B cell (primary cell): ENCODE data around the gene RPL35. TPM values are rescaled to one million over a fixed set of nuclear protein-coding genes. Genes with fewer than 3 reads are reported as not detected.

Experiments used
- ATAC-seq: fragments of 200-7000 bp; cut with Tn5 transposase; one replicate; pipeline ENCODE4 v1.10.0; 2021; ENCODE audit warnings: low read depth, mild to moderate bottlenecking, moderate number of reproducible peaks, moderate library complexity
- CTCF ChIA-PET: fragments of 350-600 bp; sonication (Branson Sonifier 250); formaldehyde crosslinking; loops from one replicate; lab custom pipeline; 2021; ENCODE audit warnings: antibody characterized with exemption, inconsistent platforms; lab: Charles Lee
- POLR2A ChIA-PET: fragments of 350-600 bp; sonication (Branson Sonifier 250); formaldehyde crosslinking; loops from one replicate; lab custom pipeline; 2021; ENCODE audit warnings: antibody characterized with exemption; lab: Charles Lee
- DNase-seq: peaks from one replicate; pipeline ENCODE4 v3.0.0; 2013
- H2AFZ ChIP-seq: 2 replicates; pipeline ENCODE4 v1.6.1; 2012; ENCODE audit warnings: mild to moderate bottlenecking, low read depth, low read length; ENCODE audit not compliant: insufficient read depth, poor library complexity, severe bottlenecking
- H3K27ac ChIP-seq, 2 donors: 1 replicate in 1 of 2; 2 replicates in 1 of 2; pipeline ENCODE4 v1.5.1; 2012 to 2013; ENCODE audit warnings: low read length in 2 of 2, mild to moderate bottlenecking in 2 of 2, moderate library complexity in 1 of 2
- H3K27me3 ChIP-seq, 4 experiments: fragments of 200-600 bp in 1 of 4; sonication (generic) in 1 of 4; replicated peaks in 1 of 4; 1 replicate in 2 of 4; 2 replicates in 2 of 4; pipeline versions ENCODE4 v1.6.1 to v1.7.0; 2013 to 2016; ENCODE audit warnings: low read length in 3 of 4, mild to moderate bottlenecking in 2 of 4, mixed read lengths in 1 of 4, moderate library complexity in 1 of 4; ENCODE audit not compliant: insufficient read depth in 4 of 4, control insufficient read depth in 3 of 4; ENCODE audit errors: control extremely low read depth in 1 of 4
- H3K36me3 ChIP-seq, 2 experiments: replicated peaks in 1 of 2; 1 replicate in 1 of 2; 2 replicates in 1 of 2; pipeline versions ENCODE4 v1.6.1 to v1.7.1; 2013; ENCODE audit warnings: low read length in 1 of 2; ENCODE audit not compliant: insufficient read depth in 2 of 2, control insufficient read depth in 1 of 2; ENCODE audit errors: control extremely low read depth in 1 of 2, extremely low read depth in 1 of 2
- H3K4me1 ChIP-seq, 2 donors: fragments of 200-600 bp in 1 of 2; sonication (generic) in 1 of 2; 1 replicate in 1 of 2; 2 replicates in 1 of 2; pipeline versions ENCODE4 v1.5.1 to v1.6.1; 2013 to 2017; ENCODE audit warnings: low read length in 2 of 2; ENCODE audit not compliant: control insufficient read depth in 2 of 2, insufficient read depth in 2 of 2
- H3K4me2 ChIP-seq: replicated peaks from 2 replicates; pipeline ENCODE3; 2012; ENCODE audit warnings: mild to moderate bottlenecking, low read depth, low read length; ENCODE audit not compliant: poor library complexity, severe bottlenecking
- H3K4me3 ChIP-seq, 5 experiments: fragments of 200-600 bp in 1 of 5; sonication (generic) in 1 of 5; 1 replicate in 3 of 5; 2 replicates in 2 of 5; pipeline versions ENCODE4 v1.5.1 to v1.7.0; 2011 to 2016; ENCODE audit warnings: low read length in 4 of 5, mild to moderate bottlenecking in 4 of 5, low read depth in 2 of 5, control low read depth in 1 of 5, moderate library complexity in 1 of 5; ENCODE audit not compliant: insufficient read depth in 1 of 5; ENCODE audit errors: control extremely low read depth in 1 of 5, extremely low read depth in 1 of 5
- H3K79me2 ChIP-seq: fragments of 200-600 bp; sonication (generic); one replicate; pipeline ENCODE4 v1.6.0; 2016; ENCODE audit warnings: low read length; ENCODE audit not compliant: control insufficient read depth, insufficient read depth
- H3K9ac ChIP-seq: fragments of 200-600 bp; sonication (generic); 2 replicates; pipeline ENCODE4 v1.6.1; 2017; ENCODE audit warnings: mild to moderate bottlenecking, low read length, moderate library complexity
- H3K9me3 ChIP-seq, 3 donors: one replicate each; pipeline versions ENCODE4 v1.6.1 to v1.7.1; 2013; ENCODE audit warnings: low read length in 2 of 3; ENCODE audit not compliant: control insufficient read depth in 2 of 3, insufficient read depth in 1 of 3; ENCODE audit errors: control extremely low read depth in 1 of 3
- H4K20me1 ChIP-seq: 2 replicates; pipeline ENCODE4 v1.6.0; 2012; ENCODE audit warnings: mild to moderate bottlenecking, low read length; ENCODE audit not compliant: insufficient read depth, control insufficient read depth, poor library complexity, severe bottlenecking
- H3K27ac Mint-ChIP-seq: one replicate; pipeline ENCODE4 v1.8.0; 2021; ENCODE audit warnings: mixed read lengths
- H3K27me3 Mint-ChIP-seq: one replicate; pipeline ENCODE4 v1.8.0; 2021; ENCODE audit warnings: mixed read lengths
- H3K4me1 Mint-ChIP-seq: one replicate; pipeline ENCODE4 v1.8.0; 2021; ENCODE audit warnings: mixed read lengths
- H3K4me3 Mint-ChIP-seq: one replicate; pipeline ENCODE4 v1.8.0; 2021; ENCODE audit warnings: mixed read lengths
- H3K9me3 Mint-ChIP-seq: one replicate; pipeline ENCODE4 v1.8.0; 2022; ENCODE audit warnings: mixed read lengths; ENCODE audit not compliant: insufficient read depth
- CTCF ChIP-seq: fragments of 200-600 bp; IDR thresholded peaks from one replicate; pipeline ENCODE4 v1.8.0; 2022; ENCODE audit warnings: antibody characterized with exemption, mild to moderate bottlenecking
- EZH2 ChIP-seq: IDR thresholded peaks from 2 replicates; pipeline ENCODE4 v1.6.1; 2012; ENCODE audit warnings: borderline replicate concordance, low read depth, mild to moderate bottlenecking, moderate library complexity, low read length; ENCODE audit not compliant: insufficient read depth, poor library complexity, severe bottlenecking
- WGBS: methylation state at CpG from one replicate; pipeline ENCODE4 v1.1.5; 2013; ENCODE audit warnings: missing lambda C conversion rate; ENCODE audit not compliant: insufficient coverage; 5-methylcytosine and 5-hydroxymethylcytosine counted together
- intact Hi-C: fragments of 100-400 bp; cut with micrococcal nuclease; formaldehyde crosslinking; loops from one replicate; pipeline ENCODE4 v1.10.0; 2022
- polyA plus RNA-seq: library from polyadenylated mRNA; depleted of rRNA; stranded (reverse); fragments of >200 nt; gene quantifications from 2 replicates; pipeline ENCODE4 v1.2.3, GENCODE V29; 2012
- total RNA-seq, 2 donors: library from RNA; stranded (reverse); fragments of 120-200 nt in 1 of 2; gene quantifications; 1 replicate in 1 of 2; 2 replicates in 1 of 2; pipeline versions ENCODE4 v1.2.3 to v1.2.4, GENCODE V29; 2013 to 2022

RPL35 gene
- total and polyA plus RNA-seq, 2 donors (not counting 1 experiment from before 2014, with no cell fraction given), result 1,609 to 3,858 TPM

- Histone ChIP-seq H2AFZ (no peak overlapping the region), H3K4me1 (no peaks in the 10 kb centered on the region), H4K20me1 (no peaks in the 10 kb centered on the region), H3K9me3 (no peaks in the 10 kb centered on the region), H3K27me3 (no peaks in the 10 kb centered on the region), H3K79me2 (no peaks in the 10 kb centered on the region), H3K4me2 (no peak overlapping the region), H3K27ac (no peak overlapping the region), H3K36me3 (peaks cover 0 to 71% of the 10 kb centered on the region in 2 experiments), H3K4me3 (no peak overlapping the region), H3K9ac (no peak overlapping the region)
- ChIA-PET CTCF (interaction anchor here (1.6 kb wide), 1 partner anchor 33 kb away, joined by 6 read pairs; the partner anchor contains the start of gene WDR38), POLR2A (interaction anchor here (0.5 kb wide), 1 partner anchor 1973 kb away, joined by 3 read pairs; the partner anchor contains the start of gene ZBTB6)
- Mint-ChIP-seq H3K27me3 (no peaks in the 10 kb centered on the region), H3K4me1 (no peaks in the 10 kb centered on the region), H3K9me3 (no peaks in the 10 kb centered on the region), H3K4me3 (no peak overlapping the region), H3K27ac (no peak overlapping the region)
- TF ChIP-seq CTCF, result no peak
- no peak for TF ChIP-seq EZH2
- DNase-seq (no peak), ATAC-seq (no peak)
- WGBS, result 96% methylated on average over 10 of the region's 10 CpGs
- intact Hi-C loops, result no loop called here
Observed at GRCh38 chr9:124886461-124886860, 24.7 kb upstream of the RPL35 start.

GRCh38 chr9:124885551-124885950 lies 23.8 kb upstream of the RPL35 start:
- CTCF ChIA-PET, result no interaction called here
- Histone ChIP-seq H4K20me1 (no peaks in the 10 kb centered on the region), H3K4me1 (peaks cover 0 to 8% of the 10 kb centered on the region in 2 donors), H3K36me3 (peaks cover 0 to 71% of the 10 kb centered on the region in 2 experiments), H2AFZ (no peak overlapping the region), H3K9ac (no peak overlapping the region), H3K4me3 (no peak overlapping the region), H3K27ac (no peak overlapping the region), H3K27me3 (no peaks in the 10 kb centered on the region), H3K4me2 (no peak overlapping the region), H3K79me2 (no peaks in the 10 kb centered on the region), H3K9me3 (no peaks in the 10 kb centered on the region)
- Mint-ChIP-seq H3K4me3 (no peak overlapping the region), H3K9me3 (no peaks in the 10 kb centered on the region), H3K27ac (peak overlapping the region; percentile 8), H3K27me3 (no peaks in the 10 kb centered on the region), H3K4me1 (no peaks in the 10 kb centered on the region)
- ATAC-seq (no peak), DNase-seq (no peak)
- no peak for TF ChIP-seq CTCF
- TF ChIP-seq EZH2, result no peak
- intact Hi-C loops, result no loop called here
- POLR2A ChIA-PET, result no interaction called here
- 95% methylated on average over 4 of the region's 4 CpGs for WGBS
